DOHH2 (cell line): ENCODE measurements around the gene CHRM5.

Experiments used
- CTCF ChIP-seq: fragments of 200-600 bp; sonication (generic); IDR thresholded peaks from one replicate; pipeline ENCODE4 v1.5.1; 2014; ENCODE audit warnings: antibody characterized with exemption, mild to moderate bottlenecking, low read depth, low read length; ENCODE audit not compliant: poor library complexity, severe bottlenecking
- EZH2phosphoT487 ChIP-seq: fragments of 200-600 bp; sonication (generic); IDR thresholded peaks from 2 replicates; pipeline ENCODE4 v1.6.1; 2017; ENCODE audit warnings: borderline replicate concordance, mild to moderate bottlenecking, antibody characterized with exemption, low read length, moderate library complexity, mixed read lengths

GRCh38 chr15:33988384-33988783, 20.1 kb downstream of the CHRM5 start:
- no peak for TF ChIP-seq CTCF
- TF ChIP-seq EZH2phosphoT487, result no peak
